ENCODE measurements around the gene ALDH2.

DNA sequence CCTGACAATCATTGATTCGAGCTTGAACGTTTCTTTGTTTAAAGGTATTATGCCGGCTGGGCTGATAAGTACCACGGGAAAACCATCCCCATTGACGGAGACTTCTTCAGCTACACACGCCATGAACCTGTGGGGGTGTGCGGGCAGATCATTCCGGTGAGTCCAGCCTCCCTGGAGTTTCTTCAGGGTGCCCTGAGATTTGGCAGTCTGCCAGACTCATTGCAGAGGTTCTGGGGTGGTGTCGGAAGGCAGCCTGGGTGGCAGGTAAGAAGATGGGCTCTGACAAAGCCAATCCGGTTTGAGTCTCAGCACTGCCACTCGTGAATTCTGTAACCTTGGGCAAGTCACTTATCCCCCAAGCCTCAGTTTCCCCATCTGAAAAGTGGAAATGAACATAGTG lies 23.0 kb downstream of the ALDH2 start:
- TF ChIP-seq POLR2A (IDR thresholded peaks at IDR 0.05) (no peak), EP300 (IDR thresholded peaks at IDR 0.05) (no peak)
- TF ChIP-seq, protein P1, sequence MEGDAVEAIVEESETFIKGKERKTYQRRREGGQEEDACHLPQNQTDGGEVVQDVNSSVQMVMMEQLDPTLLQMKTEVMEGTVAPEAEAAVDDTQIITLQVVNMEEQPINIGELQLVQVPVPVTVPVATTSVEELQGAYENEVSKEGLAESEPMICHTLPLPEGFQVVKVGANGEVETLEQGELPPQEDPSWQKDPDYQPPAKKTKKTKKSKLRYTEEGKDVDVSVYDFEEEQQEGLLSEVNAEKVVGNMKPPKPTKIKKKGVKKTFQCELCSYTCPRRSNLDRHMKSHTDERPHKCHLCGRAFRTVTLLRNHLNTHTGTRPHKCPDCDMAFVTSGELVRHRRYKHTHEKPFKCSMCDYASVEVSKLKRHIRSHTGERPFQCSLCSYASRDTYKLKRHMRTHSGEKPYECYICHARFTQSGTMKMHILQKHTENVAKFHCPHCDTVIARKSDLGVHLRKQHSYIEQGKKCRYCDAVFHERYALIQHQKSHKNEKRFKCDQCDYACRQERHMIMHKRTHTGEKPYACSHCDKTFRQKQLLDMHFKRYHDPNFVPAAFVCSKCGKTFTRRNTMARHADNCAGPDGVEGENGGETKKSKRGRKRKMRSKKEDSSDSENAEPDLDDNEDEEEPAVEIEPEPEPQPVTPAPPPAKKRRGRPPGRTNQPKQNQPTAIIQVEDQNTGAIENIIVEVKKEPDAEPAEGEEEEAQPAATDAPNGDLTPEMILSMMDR (IDR thresholded peaks at IDR 0.05), result no peak

Measured in tibial nerve (tissue), 4 donors.